ENCODE measurements around the gene EOLA1.

Gene EOLA1

GRCh38 chrX:149540621-149541520, at the start of gene EOLA1:
Gene EOLA1, plus strand, starts transcription at chrX:149541012. Its CDS starts 4,619 bp downstream, at chrX:149545631.
- peak within 1 kb of the TSS; percentile 68 for H3K4me3 ChIP-seq (ENCODE audit: low read depth, low read length)
- TF ChIP-seq CTCF (IDR thresholded peaks at IDR 0.05; ENCODE audit: low read depth, low read length, missing control alignments) = no peak
- peak; percentile 95 for DNase-seq
- H3K27ac ChIP-seq = peak within 1 kb of the TSS; percentile 99
- in situ Hi-C loops (cut with HindIII; ENCODE audit: low pct_ligation_motif_present, low sequenced_read_pairs) = no loop called here
- no peaks in the 10 kb centered on the region for H3K27me3 ChIP-seq (replicated peaks)
- no peaks in the 10 kb centered on the region for H3K36me3 ChIP-seq (replicated peaks)

DNA sequence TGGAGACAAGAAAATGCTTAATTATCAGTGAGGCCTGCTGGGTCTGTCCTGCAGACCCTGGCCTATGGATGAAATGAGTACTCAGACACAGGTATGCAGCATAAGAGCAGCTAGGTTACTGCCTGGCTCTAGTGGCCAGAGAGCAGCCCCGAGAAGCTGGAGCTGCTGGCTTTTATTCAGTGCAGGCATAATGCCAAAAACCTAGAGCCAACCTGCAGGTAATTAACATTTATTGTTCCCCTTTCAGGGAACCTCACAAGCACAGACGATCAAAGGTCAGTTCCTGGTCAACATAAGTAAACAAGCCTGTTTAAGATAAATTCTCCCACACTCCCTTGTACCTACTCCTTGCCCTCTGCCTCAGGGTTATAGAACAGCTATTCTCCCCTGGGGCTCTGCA, 49.0 kb upstream of the EOLA1 start:
- TF ChIP-seq CTCF (IDR thresholded peaks at IDR 0.05; ENCODE audit: low read depth, low read length, missing control alignments) = no peak
- in situ Hi-C loops (cut with HindIII; ENCODE audit: low pct_ligation_motif_present, low sequenced_read_pairs) = no loop called here
- no peak for DNase-seq
- H3K4me3 ChIP-seq (ENCODE audit: low read depth, low read length) = no peak overlapping the region
- no peaks in the 10 kb centered on the region for H3K27me3 ChIP-seq (replicated peaks)
- no peak overlapping the region for H3K27ac ChIP-seq
- peaks cover 16% of the 10 kb centered on the region for H3K36me3 ChIP-seq (replicated peaks)

- Histone ChIP-seq H3K27me3 (replicated peaks) (no peaks in the 10 kb centered on the region), H3K4me3 (ENCODE audit: low read depth, low read length) (no peak overlapping the region), H3K27ac (no peak overlapping the region), H3K36me3 (replicated peaks) (peaks cover 18% of the 10 kb centered on the region)
- DNase-seq = no peak
- TF ChIP-seq CTCF (IDR thresholded peaks at IDR 0.05; ENCODE audit: low read depth, low read length, missing control alignments) = no peak
- in situ Hi-C loops (cut with HindIII; ENCODE audit: low pct_ligation_motif_present, low sequenced_read_pairs) = no loop called here
These were observed 46.9 kb upstream of the EOLA1 start for GRCh38 chrX:149493567-149494562.

DNA sequence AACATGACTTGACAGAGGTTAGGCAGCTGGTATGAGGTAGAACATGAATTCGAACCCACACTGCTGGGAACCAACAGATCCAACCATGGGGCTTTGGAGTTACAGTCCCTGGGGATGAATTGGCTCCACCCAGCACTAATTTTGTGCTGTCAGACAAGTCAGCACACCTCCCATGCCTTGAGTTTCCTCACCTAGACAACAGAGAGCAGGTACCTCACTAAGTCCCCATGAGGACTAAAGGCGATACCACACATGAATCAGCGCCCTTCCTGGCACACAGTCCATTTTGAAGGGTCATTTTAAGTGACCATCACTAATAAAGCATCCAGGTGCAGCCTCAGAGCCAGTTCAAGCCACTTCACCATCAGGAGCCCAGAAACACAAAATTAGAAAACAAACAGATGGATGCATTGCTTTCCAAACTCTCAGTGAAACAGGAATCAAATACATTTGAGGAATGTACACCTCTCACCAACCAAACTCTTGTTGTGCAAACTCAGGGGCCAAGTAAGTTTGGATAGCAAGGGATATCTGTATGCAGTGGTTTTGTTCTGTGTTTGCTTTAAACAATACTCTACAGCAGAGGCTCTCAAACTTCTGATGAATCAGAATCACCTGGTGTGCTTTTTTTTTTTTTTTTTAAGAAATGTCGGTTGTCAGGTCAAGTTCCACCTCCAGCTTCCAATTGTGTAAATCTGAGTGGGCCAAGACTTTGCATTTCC, 45.8 kb upstream of the EOLA1 start:
- Histone ChIP-seq H3K27me3 (replicated peaks) (no peaks in the 10 kb centered on the region), H3K4me3 (ENCODE audit: low read depth, low read length) (no peak overlapping the region), H3K36me3 (replicated peaks) (peaks cover 18% of the 10 kb centered on the region), H3K27ac (peak overlapping the region; percentile 21)
- no peak for TF ChIP-seq CTCF (IDR thresholded peaks at IDR 0.05; ENCODE audit: low read depth, low read length, missing control alignments)
- in situ Hi-C loops (cut with HindIII; ENCODE audit: low pct_ligation_motif_present, low sequenced_read_pairs) = no loop called here
- no peak for DNase-seq

DNA sequence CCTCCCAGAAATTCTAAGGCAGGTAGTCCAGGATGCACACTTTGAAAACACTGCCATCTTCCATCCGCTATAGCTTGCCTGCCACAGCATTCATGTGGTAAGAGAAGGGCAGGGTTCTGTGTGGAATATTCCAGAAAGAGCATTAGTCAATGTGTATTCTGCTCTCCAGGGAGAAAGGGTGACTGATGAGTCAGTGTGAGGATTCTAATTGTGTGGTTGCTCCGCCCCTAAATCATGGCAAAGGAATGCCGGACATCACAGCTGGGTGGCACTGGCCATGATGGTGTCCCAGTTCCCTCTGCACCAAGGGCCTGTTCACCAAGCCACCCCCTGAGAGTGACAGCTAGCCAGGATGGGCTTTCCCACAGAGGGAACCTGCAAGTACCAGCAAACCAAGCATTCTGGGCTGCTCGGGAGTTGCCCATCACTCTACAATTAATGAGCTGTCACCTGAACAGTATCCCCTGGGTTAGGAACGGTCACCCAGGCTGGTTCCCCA, 45.2 kb upstream of the EOLA1 start:
- DNase-seq = peak; percentile 77
- in situ Hi-C loops (cut with HindIII; ENCODE audit: low pct_ligation_motif_present, low sequenced_read_pairs) = no loop called here
- no peak for TF ChIP-seq CTCF (IDR thresholded peaks at IDR 0.05; ENCODE audit: low read depth, low read length, missing control alignments)
- H3K27me3 ChIP-seq (replicated peaks) = no peaks in the 10 kb centered on the region
- H3K4me3 ChIP-seq (ENCODE audit: low read depth, low read length) = no peak overlapping the region
- H3K36me3 ChIP-seq (replicated peaks) = peaks cover 18% of the 10 kb centered on the region
- peak overlapping the region; percentile 55 for H3K27ac ChIP-seq

All from brain microvascular endothelial cell (primary cell).